HG03520 (cell line): Measurements from ENCODE around the gene ACOT2.
"Not testable (repeated sequence)": the region's sequence is repeated elsewhere in the genome, so short reads cannot be mapped to it uniquely, and the experiment has no call there.

Source experiments
- ATAC-seq: cut with Tn5 transposase; IDR thresholded peaks from one replicate; pipeline ENCODE4 v1.9.1; 2021; ENCODE audit warnings: mild to moderate bottlenecking, moderate library complexity; ENCODE audit not compliant: unreplicated experiment

ACOT2 gene

DNA sequence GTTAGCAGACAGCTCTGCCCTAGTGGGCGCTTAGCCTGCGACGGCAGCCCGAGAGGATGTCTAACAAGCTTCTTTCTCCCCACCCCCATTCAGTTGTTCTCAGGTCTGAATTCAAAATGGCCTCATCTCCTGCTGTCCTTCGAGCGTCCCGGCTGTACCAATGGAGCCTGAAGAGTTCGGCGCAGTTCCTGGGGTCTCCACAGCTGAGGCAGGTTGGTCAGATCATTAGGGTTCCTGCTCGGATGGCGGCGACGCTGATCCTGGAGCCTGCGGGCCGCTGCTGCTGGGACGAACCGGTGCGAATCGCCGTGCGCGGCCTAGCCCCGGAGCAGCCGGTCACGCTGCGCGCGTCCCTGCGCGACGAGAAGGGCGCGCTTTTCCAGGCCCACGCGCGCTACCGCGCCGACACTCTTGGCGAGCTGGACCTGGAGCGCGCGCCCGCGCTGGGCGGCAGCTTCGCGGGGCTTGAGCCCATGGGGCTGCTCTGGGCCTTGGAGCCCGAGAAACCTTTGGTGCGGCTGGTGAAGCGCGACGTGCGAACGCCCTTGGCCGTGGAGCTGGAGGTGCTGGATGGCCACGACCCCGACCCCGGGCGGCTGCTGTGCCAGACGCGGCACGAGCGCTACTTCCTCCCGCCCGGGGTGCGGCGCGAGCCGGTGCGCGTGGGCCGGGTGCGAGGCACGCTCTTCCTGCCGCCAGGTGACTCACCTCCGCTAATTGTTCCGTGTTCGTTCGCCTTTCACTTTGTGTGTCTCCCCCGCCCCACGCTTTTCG, at the start of gene ACOT2:
Gene ACOT2 (plus strand): TSS at position 29 of the 774 bp plus-strand sequence. CDS start 28 bp downstream, at position 57.
- ATAC-seq: peak; percentile 50

DNA sequence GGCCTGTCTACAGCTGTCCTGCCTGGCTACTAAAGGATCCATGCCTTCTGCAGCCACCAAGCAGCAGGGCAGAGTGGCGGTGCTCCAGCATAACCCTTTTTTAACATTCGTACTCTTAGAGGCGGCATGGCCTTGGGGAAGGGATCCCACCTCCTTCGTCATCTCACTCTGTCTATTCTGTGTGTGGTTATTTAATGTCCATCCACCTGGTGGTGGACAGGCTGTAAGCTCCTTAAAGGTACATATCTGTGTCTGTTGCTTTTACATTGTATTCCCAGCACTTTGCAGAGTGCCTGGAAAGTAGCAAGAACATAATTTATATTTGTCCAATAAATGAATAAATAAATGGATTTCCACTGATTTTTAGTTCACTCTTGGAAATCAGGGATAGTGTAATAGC, 47.8 kb upstream of the ACOT2 start:
- ATAC-seq: no peak

- no peak for ATAC-seq
Observed at GRCh38 chr14:73524493-73524892, 44.5 kb upstream of the ACOT2 start.

GRCh38 chr14:73526036-73526984, 42.7 kb upstream of the ACOT2 start:
- no peak for ATAC-seq

GRCh38 chr14:73529356-73529755, 39.7 kb upstream of the ACOT2 start:
- not testable (repeated sequence) for ATAC-seq

DNA sequence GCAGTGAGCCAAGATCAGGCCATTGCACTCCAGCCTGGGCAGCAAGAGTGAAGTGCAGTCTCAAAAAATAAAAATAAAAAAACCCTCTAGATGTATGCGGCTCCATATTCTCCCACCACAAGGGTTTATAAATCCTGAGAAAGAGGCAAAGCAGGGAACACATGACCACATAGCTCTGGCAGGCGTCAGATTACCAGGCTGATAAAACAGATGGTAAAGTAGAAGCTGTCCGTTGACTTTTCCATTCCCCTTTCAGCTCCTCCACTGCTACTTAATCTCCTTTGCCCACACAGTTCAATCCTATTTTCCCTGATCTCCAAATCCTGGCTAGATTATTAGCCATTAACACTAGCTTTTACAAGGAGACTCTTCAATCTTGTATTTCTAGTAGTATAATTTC, 37.0 kb upstream of the ACOT2 start:
- not testable (repeated sequence) for ATAC-seq

GRCh38 chr14:73537244-73538045, 31.6 kb upstream of the ACOT2 start:
- not testable (repeated sequence) for ATAC-seq

DNA sequence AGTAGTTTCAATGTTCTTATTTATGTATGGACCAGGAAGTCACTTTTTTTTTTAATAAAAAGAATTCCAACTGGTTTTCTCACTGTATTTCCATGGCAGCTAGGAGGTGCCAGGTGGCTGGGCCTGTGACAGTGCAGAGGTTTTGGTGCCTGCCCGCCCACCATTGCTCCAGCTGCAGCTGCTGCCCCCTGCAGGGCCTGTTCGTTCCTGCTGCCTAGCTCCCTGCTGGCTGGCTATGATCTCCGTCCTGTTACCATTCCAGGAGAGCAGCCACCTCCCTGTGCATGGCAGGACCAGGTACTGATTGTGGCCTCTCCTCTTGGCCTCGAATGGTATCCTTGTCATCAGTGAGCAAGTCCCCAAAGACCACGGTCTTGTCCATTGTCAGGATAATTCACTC, 30.0 kb upstream of the ACOT2 start:
- ATAC-seq: not testable (repeated sequence)

DNA sequence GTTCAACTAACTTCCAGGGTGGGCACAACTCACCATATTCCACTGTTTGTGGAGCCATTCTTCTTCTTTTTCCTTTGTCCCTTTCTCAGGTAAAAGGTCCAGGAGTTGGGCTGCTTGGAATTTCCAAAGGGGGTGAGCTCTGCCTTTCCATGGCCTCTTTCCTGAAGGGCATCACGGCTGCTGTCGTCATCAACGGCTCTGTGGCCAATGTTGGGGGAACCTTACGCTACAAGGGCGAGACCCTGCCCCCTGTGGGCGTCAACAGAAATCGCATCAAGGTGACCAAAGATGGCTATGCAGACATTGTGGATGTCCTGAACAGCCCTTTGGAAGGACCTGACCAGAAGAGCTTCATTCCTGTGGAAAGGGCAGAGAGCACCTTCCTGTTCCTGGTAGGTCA, 26.1 kb upstream of the ACOT2 start:
- ATAC-seq: not testable (repeated sequence)

DNA sequence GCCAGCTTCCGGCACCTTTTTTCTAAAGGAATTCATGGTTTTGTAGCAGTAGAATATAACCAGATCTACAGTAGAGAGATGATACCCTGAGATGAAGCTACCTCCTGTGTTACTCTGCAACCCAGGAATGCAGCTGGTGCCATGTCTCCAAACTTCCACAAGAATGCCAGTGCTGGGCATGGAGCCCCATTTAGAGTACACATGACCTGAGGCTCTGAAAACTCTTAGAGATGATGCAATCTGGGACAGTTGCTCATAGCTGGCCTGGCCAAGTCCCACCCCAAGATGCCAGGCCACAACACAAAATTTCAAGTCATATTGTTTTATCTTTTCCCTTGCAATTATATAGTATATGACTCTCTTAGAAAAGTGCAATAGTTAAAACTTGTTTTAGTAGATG, 23.7 kb upstream of the ACOT2 start:
- ATAC-seq: not testable (repeated sequence)

DNA sequence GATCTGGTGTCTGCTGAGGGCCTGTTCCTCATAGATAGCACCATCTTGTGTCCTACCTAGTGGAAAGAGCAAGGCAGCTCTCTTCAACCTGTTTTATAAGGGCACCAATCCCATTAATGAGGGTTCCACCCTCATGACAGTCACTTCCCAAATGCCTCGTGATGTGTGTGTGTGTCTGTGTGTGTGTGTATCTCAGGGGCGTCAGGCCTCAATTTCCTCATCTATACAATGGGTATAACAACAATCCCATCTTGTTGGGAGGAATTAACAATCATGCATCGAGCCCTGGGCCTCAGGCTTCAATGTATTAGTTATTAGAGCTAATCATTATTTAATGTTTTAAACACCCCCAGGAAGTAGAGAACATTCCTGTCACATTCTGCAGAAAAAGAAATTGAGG, 19.9 kb upstream of the ACOT2 start:
- ATAC-seq: not testable (repeated sequence)

DNA sequence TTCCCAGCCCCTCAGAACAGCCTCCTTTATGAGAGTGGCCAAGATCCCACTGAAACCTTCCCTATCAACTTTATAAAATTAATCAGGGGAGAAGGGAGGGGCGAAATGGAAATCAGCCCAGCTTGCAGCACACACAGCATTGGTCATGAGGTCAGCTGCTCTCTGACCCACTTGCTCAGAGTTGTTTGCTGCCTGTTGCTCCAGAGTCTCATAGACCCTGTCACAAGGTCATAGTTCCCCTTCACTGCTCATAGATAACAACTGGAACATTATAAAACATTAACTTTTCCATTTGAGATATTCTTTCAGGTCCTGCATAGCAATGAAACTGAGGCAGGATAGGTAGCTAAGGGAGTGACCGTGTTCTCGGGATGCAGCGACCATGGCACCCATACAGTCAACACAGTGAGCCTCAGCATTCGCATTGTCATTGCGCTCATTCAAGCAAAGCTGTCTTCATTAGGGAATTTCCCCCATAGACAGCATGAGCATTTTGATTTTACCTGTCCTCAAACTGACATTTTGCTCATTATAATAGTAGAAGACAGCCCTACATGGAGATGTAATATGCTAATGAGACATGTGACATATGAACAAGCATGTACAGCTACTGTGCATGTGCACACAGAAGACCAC, 19.0 kb upstream of the ACOT2 start:
- not testable (repeated sequence) for ATAC-seq

- ATAC-seq: no peak
Observed at GRCh38 chr14:73553845-73554244, 15.2 kb upstream of the ACOT2 start.

DNA sequence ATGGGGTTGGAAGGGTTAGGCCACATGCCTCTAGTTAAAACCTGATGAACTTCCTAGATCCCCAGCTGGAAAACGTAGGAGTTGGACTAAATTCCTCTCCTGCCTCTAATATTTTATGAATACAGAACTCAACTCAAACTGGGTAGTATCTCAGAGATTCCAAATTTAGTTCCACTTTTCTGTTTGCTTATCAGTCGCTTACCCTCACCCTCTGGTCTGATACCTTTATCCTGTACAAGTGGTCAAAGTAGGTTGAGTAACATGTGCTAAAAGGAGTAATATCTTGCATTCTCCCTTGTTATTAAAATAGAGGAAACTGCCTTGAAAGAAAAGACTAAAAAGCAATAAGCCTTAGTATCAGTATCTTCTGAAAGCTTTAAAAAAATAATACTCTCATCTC, 11.8 kb upstream of the ACOT2 start:
- ATAC-seq: not testable (repeated sequence)

DNA sequence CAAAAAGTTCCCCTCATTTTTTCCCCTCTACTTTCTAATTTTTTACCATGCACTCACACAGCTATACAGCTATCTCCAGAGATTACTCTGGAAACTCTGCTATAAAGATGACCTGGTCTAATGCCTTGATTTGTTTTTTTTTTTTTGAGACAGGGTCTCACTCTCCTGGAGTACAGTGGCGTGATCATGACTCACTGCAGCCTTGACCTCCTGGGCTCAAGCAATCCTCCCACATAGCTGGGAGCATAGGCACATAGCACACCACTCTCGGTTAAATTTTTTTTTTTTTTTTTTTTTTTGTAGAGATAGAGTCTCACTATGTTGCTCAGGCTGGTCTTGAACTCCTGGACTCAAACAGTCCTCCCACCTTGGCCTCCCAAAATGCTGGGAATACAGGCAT, 10.8 kb upstream of the ACOT2 start:
- ATAC-seq: not testable (repeated sequence)

DNA sequence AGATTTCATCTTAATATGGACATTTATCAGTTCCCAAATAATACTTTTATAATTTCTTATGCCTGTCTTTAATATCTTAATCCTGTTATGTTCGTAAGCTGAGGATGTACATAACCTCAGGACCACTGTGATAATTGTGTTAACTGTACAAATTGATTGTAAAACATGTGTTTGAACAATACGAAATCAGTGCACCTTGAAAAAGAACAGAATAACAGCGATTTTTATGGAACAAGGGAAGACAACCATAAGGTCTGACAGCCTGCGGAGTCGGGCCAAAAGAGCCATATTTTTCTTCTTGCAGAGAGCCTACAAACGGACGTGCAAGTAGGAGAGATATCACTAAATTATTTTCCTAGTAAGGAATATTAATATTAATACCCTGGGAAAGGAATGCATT, 6.8 kb upstream of the ACOT2 start:
- not testable (repeated sequence) for ATAC-seq

GRCh38 chr14:73562696-73563095, 6.3 kb upstream of the ACOT2 start:
- not testable (repeated sequence) for ATAC-seq

DNA sequence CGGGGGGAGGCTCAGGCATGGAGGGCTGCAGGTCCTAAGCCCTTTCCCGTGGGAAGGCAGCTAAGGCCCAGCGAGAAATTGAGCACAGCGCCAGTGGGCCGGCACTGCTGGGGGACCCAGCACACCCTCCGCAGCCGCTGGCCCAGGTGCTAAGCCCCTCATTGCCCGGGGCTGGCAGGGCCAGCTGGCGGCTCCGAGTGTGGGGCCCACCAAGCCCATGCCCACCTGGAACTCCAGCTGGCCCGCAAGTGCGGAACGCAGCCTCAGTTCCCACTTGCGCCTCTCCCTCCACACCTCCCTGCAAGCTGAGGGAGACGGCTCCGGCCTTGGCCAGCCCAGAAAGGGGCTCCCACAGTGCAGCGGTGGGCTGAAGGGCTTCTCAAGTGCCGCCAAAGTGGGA, 2.6 kb upstream of the ACOT2 start:
- not testable (repeated sequence) for ATAC-seq

DNA sequence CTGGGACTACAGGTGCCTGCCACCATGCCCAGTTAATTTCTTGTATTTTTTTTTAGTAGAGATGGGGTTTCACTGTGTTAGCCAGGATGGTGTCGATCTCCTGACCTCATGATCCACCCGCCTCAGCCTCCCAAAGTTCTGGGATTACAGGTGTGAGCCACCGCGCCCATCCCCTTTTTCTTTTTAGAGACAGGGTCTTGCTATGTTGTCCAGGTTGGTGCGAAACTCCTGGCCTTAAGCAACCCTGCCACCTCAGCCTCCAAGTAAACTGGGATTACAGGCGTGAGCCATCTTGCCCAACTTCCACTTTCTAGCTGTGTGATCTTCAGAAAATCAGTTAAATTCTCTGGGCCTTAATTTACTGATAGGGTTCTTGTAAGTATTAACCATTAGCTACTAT, 2.1 kb upstream of the ACOT2 start:
- not testable (repeated sequence) for ATAC-seq

- ATAC-seq: no peak
Observed at GRCh38 chr14:73567358-73567757, 1.7 kb upstream of the ACOT2 start.
